Esophagus muscularis mucosa (tissue), 3 donors: ENCODE data around the gene DCX.
"Not testable (repeated sequence)": the region's sequence is repeated elsewhere in the genome, so short reads cannot be mapped to it uniquely, and the experiment has no call there.

ENCODE experiments used
- POLR2A ChIP-seq: fragments of 450-650 bp; IDR thresholded peaks from one replicate; pipeline ENCODE4 v1.6.1; 2017; ENCODE audit warnings: antibody characterized with exemption, moderate library complexity, mild to moderate bottlenecking, low read depth
- POLR2AphosphoS5 ChIP-seq, 2 donors: sonication (generic); formaldehyde crosslinking; IDR thresholded peaks; one replicate each; pipeline ENCODE4 v1.6.1; 2017; ENCODE audit warnings: antibody characterized with exemption in 2 of 2
- TF ChIP-seq, protein P1 (sequence below), 3 experiments: fragments of 200-600 bp in 2 of 3; fragments of 450-650 bp in 1 of 3; sonication (generic) in 2 of 3; IDR thresholded peaks; one replicate each; pipeline ENCODE4 v1.5.1; 2017 to 2019; ENCODE audit warnings: antibody characterized with exemption in 3 of 3, mild to moderate bottlenecking in 2 of 3, moderate library complexity in 1 of 3

GRCh38 chrX:111346150-111346549 is 65.8 kb downstream of the DCX start:
- TF ChIP-seq, protein P1, sequence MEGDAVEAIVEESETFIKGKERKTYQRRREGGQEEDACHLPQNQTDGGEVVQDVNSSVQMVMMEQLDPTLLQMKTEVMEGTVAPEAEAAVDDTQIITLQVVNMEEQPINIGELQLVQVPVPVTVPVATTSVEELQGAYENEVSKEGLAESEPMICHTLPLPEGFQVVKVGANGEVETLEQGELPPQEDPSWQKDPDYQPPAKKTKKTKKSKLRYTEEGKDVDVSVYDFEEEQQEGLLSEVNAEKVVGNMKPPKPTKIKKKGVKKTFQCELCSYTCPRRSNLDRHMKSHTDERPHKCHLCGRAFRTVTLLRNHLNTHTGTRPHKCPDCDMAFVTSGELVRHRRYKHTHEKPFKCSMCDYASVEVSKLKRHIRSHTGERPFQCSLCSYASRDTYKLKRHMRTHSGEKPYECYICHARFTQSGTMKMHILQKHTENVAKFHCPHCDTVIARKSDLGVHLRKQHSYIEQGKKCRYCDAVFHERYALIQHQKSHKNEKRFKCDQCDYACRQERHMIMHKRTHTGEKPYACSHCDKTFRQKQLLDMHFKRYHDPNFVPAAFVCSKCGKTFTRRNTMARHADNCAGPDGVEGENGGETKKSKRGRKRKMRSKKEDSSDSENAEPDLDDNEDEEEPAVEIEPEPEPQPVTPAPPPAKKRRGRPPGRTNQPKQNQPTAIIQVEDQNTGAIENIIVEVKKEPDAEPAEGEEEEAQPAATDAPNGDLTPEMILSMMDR (IDR thresholded peaks at IDR 0.05) = not testable (repeated sequence)
- TF ChIP-seq POLR2AphosphoS5 (IDR thresholded peaks at IDR 0.05); POLR2A: not testable (repeated sequence)
